ENCODE results near the gene CASP2.

The CASP2 gene

GRCh38 chr7:143287935-143288826 lies at the start of gene CASP2:
TSS of gene CASP2 (plus strand) at chr7:143288351. CDS start at chr7:143288456, 105 bp downstream.
- DNase-seq (ENCODE audit: low read depth), result peak; percentile 90
- peak within 1 kb of the TSS; percentile 75 for H3K4me3 ChIP-seq (ENCODE audit: low read depth, low read length)

DNA sequence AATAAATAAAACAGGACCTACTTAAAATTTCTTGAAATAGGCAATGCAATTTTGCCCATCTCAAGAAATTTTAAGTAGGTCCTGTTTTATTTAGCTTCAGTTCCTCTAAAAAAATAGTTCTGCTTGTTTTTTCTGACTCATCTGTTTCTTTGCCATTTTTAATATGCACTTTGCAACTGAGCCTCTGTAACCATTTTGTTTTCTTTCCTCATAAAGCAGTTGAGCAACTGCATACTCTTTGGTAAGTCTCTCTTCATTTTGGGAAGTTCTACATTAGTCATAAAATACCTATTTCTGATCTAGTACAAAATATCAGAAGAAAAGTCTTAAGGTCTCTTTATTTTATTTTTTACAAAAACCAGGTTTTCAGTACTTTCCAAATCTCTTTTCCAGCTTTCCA lies 48.3 kb upstream of the CASP2 start:
- no peak overlapping the region for H3K4me3 ChIP-seq (ENCODE audit: low read depth, low read length)
- DNase-seq (ENCODE audit: low read depth), result peak; percentile 35

GRCh38 chr7:143240291-143241168 lies 47.6 kb upstream of the CASP2 start:
- DNase-seq (ENCODE audit: low read depth), result peak; percentile 60
- H3K4me3 ChIP-seq (ENCODE audit: low read depth, low read length), result no peak overlapping the region

DNA sequence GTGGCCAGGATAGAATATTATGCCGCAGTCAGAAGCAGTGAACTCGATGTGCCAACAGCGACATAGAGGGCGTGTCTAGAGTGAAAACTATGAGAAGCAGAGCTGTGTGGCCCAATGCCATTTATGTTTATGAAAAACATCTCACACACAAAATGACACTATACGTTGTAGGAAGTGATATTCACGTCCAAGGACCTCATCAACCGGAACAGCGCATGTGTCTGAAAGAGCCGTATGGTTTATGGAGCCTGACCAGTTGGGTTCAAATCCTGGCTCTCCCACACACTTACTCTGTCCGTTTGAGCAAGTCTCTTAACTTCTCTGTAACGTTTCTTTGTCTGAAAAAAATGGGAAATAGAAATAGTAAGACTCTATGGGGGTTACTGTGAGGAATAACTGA lies 45.8 kb upstream of the CASP2 start:
- no peak overlapping the region for H3K4me3 ChIP-seq (ENCODE audit: low read depth, low read length)
- DNase-seq (ENCODE audit: low read depth), result no peak

GRCh38 chr7:143243111-143243510 lies 45.0 kb upstream of the CASP2 start:
- no peak for DNase-seq (ENCODE audit: low read depth)

GRCh38 chr7:143243614-143244013 lies 44.5 kb upstream of the CASP2 start:
- DNase-seq (ENCODE audit: low read depth), result no peak
- H3K4me3 ChIP-seq (ENCODE audit: low read depth, low read length), result no peak overlapping the region

More at GRCh38 chr7:143243111-143243510, 45.0 kb upstream of the CASP2 start:
- H3K4me3 ChIP-seq (ENCODE audit: low read depth, low read length), result no peak overlapping the region

DNA sequence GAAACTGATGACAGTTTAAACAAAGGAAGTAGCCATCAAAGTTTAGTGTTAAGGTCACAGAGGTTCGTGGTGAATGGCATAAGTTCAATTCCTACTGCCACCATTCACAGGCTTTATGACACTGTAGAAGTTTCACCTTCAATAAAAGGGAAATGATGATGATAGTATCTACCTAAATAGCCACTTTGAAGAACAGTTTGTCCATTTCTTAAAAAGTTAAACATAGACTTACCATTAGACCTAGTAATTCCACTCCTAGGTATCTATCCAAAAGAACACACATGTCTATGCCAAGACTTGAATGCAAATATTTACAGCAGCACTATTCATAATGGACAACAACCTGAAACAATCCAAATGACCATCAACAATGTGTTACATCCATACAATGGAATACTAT lies 43.8 kb upstream of the CASP2 start:
- no peak overlapping the region for H3K4me3 ChIP-seq (ENCODE audit: low read depth, low read length)
- no peak for DNase-seq (ENCODE audit: low read depth)

DNA sequence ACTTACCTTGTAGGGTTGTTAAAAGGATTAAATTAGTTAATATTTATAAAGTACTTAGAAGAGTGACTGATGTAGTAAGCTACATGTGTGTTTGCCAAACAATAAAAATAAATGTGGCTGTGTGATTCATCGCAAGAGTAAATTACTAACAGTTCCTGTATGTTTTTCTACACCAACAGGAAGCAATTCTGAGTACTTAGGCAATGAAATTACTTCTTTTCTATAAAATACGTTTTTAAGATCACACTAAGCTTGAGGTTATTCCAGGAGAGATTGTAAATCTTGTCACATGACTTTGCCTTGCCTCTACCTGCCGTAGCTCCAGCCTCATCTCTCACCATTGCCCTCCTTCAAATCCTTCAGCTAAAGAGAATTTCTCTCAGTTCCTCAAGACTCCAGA lies 43.0 kb upstream of the CASP2 start:
- H3K4me3 ChIP-seq (ENCODE audit: low read depth, low read length), result no peak overlapping the region
- DNase-seq (ENCODE audit: low read depth), result no peak

- no peak for DNase-seq (ENCODE audit: low read depth)
- no peak overlapping the region for H3K4me3 ChIP-seq (ENCODE audit: low read depth, low read length)
Observed at GRCh38 chr7:143247372-143247771, 40.8 kb upstream of the CASP2 start.

DNA sequence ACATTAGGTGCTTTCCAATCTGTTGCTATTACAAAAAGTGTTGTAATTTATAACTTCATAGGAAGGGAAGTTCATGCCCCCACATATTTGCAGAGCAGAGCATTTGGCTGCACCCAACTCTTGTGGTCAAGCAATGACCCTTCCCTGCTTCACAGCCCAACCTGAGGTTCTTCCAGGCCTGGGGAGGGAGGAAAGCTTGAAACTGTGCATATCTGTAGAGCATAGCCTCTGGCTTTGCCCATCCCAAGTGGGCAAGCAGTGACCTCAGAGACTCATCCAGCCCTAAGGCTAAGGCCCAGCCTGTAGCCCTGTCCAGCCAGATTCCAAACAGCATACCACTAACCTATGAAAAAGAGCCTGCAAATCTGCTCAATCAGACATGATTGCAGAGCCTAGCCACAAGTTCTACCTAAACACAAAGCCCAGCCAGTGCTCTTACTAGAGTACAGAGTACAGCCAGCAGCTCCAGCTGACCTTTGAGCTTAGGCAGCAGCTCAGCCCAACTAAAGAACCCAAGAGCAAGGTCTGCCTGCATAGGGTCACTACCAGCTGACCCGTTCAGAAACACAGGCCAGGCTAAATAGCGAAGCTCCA lies 39.3 kb upstream of the CASP2 start:
- DNase-seq (ENCODE audit: low read depth), result no peak
- no peak overlapping the region for H3K4me3 ChIP-seq (ENCODE audit: low read depth, low read length)

- no peak for DNase-seq (ENCODE audit: low read depth)
- H3K4me3 ChIP-seq (ENCODE audit: low read depth, low read length), result no peak overlapping the region
Observed at GRCh38 chr7:143250199-143250598, 38.0 kb upstream of the CASP2 start.

DNA sequence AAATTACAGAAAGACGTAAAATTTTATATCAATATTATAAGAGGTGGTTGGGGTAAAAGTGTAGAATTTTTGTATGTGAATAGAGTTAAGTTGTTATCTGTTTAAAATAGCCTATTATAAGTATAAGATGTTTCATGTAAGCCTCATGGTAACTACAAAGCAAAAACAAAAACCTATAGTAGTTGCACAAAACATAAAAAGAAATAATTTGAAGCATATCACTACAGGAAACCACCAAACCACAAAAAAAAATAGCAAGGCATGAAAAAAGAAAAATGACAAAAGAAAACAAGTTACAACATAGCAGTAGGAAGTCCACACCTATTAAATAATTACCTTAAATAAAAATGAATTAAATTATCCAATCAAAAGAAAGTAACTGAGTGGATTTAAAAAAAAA lies 37.3 kb upstream of the CASP2 start:
- no peak overlapping the region for H3K4me3 ChIP-seq (ENCODE audit: low read depth, low read length)

GRCh38 chr7:143252006-143252405 lies 36.1 kb upstream of the CASP2 start:
- DNase-seq (ENCODE audit: low read depth), result no peak
- no peak overlapping the region for H3K4me3 ChIP-seq (ENCODE audit: low read depth, low read length)

More for the DNA sequence above, 37.3 kb upstream of the CASP2 start:
- DNase-seq (ENCODE audit: low read depth), result no peak

DNA sequence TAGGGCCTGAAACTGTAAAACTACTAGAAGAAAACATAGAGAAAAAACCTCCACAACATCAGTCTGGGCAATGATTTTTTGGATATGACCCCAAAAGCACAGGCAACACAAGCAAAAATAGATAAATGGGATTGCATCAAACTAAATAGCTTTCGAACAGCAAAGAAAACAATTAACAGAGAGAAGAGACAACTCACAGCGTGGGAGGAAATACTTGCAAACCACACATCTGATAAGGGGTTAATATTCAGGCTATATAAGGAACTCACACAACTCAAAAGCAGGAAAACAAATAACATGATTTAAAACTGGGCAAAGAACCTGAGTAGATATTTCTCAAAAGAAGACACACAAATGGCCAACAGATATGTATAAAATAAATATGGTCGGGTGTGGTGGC lies 32.6 kb upstream of the CASP2 start:
- DNase-seq (ENCODE audit: low read depth), result no peak

DNA sequence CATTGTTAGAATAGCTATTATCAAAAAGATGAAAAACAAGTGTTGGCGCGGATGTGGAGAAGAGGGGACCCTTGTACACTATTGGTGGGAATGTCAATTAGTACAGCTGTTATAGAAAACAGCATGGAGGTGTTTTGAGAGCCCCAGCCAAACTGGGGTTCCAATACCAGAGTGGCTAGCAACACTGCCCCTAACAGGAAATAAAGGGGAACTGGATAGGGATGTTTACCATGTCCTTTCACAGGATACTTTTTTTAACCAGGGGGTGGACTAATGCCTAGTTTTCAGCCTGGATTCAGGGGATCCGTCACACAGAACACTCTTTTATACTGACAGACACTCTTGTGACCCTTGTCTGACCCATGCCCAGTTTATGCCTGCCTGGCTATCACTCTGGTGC lies 31.8 kb upstream of the CASP2 start:
- H3K4me3 ChIP-seq (ENCODE audit: low read depth, low read length), result no peak overlapping the region
- DNase-seq (ENCODE audit: low read depth), result no peak

More for the DNA sequence above, 32.6 kb upstream of the CASP2 start:
- no peak overlapping the region for H3K4me3 ChIP-seq (ENCODE audit: low read depth, low read length)

DNA sequence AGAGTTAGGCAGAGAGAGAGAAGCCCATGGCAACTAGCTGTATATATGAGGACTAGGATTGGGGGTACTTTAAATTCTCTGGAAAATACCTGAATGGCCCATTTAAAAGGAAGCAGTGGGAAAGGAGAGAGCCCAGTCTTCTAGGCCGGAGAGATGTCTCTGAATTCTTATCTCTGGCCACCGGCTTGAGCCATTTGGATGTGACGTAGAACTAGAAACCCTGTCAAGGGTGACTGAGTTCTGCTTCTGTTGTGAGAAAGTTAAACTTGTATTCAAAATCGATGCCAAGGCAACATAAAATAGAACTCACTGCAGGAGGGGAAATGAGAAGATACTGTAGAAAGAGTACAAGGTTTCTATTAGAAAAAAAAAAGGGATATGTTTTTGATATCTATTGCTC lies 31.2 kb upstream of the CASP2 start:
- no peak for DNase-seq (ENCODE audit: low read depth)
- H3K4me3 ChIP-seq (ENCODE audit: low read depth, low read length), result no peak overlapping the region

DNA sequence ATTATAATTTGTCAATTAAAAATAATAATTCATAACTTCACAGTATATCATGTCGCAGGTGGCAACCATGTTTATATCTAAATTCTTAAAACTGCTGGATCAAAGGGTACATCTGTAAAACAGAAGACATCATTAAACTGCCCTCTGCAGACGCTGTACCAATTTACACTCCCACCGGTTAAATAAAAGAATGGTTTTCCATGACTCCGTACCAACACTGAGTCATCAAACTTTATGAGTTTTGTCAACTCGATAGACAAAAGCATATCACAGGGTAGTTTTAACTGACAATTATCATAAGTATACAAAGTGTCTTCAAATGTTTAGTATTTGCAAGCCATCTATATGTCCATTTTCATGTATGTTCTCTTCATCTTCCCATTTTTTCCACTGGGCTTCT lies 30.6 kb upstream of the CASP2 start:
- H3K4me3 ChIP-seq (ENCODE audit: low read depth, low read length), result no peak overlapping the region
- no peak for DNase-seq (ENCODE audit: low read depth)

GRCh38 chr7:143258831-143259230 lies 29.3 kb upstream of the CASP2 start:
- no peak for DNase-seq (ENCODE audit: low read depth)
- no peak overlapping the region for H3K4me3 ChIP-seq (ENCODE audit: low read depth, low read length)

GRCh38 chr7:143259765-143260164 lies 28.4 kb upstream of the CASP2 start:
- DNase-seq (ENCODE audit: low read depth), result no peak
- no peak overlapping the region for H3K4me3 ChIP-seq (ENCODE audit: low read depth, low read length)

DNA sequence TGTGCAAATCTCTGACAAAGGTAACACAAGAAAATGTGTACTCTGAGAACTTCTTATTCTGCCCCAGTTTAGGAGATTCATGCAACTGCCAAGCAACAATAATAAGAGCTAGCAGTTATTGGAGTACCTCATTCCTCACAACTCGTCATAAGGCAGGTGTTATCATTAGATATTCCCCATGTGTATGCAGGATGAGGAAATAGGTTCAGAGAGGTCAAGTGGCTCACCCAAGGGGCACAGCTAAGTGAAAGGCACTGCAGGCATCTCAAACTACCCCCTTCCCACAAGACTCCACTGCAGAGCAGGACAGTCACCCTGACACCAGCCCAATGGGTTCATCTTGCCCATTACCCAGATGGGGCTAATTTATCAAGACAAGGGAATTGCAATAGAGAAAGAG lies 26.2 kb upstream of the CASP2 start:
- no peak overlapping the region for H3K4me3 ChIP-seq (ENCODE audit: low read depth, low read length)
- DNase-seq (ENCODE audit: low read depth), result no peak
